Kasumi-1 (cell line): Measurements from ENCODE around the gene GRIK4.
"Not testable (repeated sequence)": the region's sequence is repeated elsewhere in the genome, so short reads cannot be mapped to it uniquely, and the experiment has no call there.

Source experiments
- DNase-seq, 2 experiments: peaks; one replicate each; lab custom pipeline; 2025; lab: John Stamatoyannopoulos, UW

GRIK4 gene

DNA sequence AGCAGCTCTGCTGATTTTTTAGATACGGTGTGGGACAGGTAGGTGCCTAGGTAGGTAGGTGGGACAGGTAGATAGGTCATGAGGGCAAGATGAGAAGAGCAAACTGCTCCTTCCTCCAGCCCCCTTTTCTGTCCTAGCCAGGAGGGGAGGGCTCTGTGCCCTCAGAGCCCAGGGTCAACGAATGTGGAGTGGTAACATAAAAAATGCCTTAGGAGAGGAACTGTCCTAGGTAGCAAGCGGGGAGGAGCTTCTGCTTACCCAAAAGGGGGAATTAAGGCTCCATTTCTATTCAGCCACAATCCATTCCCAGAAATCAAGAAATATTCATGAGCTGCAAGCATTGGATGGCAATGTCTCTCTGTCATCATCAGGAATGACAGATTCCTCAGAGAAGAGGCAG lies 234.8 kb downstream of the GRIK4 start:
- DNase-seq: no peak

DNA sequence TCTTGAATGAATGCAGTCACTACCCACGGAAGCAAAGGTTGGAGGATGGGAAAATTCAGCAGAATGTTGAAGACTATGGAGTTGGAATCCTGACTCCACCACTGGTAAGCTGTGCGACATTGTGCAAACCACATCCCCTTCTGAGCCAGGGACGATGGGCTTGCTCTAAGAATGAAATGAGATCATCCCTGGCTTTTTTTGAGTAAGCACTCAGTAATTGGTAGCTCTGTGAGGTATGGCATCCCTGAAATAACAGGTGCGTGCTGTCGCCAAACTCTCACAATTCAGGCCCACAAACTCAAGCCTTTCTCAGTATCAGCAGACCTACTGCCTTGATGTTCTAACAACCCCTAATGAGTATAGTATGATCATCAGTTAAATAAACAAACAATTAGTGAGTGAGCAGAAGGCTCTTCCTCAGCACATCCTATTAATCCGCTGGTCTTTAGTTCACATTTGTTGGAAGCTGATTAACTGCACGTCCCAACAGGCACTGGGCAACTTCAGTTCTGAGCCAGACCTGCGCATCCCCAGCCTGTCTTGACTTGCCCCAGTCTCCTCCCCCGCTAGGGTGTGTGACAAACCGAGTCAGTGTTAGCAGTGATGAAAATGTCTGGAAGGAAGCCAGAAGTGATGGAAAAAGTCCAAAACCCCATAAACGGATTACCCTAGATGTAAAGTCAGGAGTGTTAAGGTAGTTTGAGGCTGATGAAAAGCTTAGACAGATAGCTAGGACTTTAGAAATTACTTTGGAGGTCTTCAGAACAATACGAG lies 235.5 kb downstream of the GRIK4 start:
- DNase-seq: no peak

DNA sequence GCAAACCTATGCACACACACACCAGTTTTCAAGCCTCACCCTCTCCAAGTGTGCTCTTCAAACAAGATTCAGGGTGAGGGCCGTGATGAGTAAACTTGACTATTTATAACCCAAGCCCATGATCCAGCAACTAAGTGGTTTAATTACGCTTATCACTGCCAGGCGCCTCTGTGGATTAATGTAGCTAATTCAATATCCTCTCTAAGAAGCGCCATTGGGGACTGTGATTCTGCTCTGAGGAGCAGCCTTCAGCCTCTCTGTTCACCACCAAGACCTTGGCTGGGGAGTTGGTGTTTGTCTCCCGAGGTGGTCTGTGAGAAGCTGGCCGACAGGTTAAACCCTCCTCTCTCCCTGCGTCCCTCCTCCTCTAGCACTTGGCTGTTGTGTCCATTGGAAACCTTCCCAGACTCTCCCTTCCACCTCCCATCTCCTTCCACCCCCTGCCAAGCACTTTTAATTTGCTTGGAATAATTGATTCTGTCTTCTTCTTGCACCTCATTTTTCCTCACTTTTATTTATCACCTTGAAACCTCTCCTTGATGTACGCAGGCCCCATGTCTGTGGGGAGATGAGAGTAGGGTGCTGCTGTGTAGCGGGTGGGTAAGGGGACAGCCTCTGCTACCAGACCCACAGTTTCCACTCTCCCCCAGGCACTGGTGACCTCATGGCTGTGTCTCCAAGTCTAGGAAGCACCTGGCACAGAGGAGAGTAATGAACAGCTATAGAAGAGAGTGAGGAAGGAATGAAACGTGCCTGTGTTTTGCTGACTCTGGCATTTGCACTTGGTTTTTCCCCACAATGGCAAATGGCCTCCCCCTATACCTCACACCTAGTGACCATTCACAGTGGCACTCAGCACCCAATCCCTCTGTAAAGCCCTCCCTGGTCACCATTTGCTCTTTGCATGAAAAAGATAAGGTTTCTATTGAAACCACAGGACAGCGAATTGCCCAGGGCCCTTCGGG lies 236.6 kb downstream of the GRIK4 start:
- DNase-seq: no peak

DNA sequence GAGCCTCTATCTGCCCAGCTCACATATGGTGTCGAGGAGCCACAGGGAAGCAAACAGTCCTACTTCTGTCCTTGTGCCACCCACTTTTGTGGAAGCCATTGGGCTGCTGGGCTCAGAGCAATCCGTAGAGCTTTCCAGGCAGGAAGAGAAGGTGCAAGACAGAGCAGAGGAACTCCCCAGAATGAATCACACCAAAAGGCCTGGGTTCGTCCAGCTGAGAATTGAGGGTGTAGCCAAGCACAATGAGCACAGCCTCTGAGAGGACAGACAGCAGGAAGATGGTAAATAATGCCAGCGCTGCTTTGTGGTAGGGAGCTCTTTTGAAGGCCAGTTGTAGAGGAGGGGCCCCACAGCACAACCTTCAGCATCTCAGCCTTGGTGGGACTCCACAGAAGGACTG lies 237.8 kb downstream of the GRIK4 start:
- DNase-seq: no peak

DNA sequence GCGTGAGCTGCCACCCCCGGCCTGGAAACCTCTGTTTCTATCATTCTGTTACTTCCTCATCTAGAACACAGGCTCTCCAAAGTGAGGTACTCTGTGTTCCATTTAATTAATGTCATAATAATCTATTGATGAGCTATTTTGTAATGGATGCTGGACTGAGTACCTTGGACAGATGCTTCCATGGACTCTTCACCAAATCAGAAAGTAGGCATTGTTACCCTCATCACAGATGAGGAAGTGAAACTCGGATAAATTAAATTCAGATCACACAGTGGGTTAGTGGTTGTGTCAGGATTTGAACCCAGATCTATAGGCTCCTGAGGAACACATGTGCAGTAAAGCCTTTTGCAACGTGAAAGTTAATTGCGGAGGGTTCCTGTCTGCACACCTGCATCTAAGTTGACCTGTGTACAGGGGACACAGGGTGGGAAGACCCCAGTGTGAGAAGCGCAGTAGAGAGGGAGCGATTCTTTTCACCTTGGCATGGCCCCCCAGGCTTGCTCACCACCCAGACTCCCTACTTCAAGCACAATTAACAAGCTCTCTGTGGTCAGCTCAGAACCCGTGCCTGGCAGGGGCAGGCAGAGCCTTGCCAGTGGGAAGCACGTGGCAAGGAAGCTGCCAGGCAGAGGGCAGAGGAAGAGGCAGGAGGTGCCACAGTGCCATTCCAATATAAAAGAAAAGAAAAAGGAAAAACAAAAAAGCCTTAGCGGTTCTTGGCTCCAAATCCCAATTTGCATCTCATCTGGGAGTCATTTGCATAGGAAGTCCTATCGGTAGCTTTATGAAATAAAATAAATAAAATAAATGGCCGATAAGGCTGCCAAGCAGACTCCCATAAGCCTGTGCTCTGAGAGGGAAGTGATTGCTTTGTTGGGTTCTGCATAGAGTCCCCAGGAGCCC lies 239.3 kb downstream of the GRIK4 start:
- no peak for DNase-seq

DNA sequence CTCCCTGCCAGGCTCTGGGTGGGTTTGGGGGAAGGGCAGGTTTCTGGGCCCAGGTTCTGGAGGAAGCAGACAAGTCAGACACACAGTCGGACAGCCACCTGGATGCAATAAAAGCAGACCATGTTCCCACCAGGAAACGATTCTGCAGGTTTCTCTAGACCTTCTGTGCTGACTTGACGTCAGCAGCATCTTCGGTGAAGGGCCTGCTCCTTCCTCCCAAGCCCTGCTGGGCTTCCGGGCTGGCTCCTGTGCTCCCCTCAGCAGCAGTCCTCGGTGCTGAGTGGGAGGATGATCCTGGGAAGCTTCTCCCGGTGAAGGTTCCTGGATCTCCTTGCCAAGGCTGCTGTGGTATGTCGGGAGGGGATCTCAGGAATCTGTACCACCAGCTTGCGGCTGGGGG lies 240.0 kb downstream of the GRIK4 start:
- DNase-seq: no peak

DNA sequence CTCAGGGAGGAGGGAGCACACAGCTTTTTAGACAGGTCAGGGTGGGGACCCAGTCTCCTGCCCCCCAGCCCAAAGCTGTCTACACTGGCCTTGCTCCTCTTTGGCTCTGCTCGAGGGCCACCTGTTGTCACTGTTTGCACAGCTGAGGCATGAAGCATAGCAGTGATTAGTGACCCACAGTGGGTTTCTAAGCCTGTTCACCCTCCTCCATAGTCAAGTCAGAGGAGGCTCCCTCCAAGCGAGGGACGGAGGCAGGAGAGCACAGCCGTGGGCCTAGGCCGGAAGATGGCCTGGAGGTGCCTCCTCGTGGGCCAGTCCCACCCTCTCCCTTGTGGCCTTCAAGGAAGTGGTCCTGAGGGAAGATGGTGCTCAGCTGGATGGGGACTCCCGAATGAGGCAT lies 241.1 kb downstream of the GRIK4 start:
- DNase-seq: no peak

DNA sequence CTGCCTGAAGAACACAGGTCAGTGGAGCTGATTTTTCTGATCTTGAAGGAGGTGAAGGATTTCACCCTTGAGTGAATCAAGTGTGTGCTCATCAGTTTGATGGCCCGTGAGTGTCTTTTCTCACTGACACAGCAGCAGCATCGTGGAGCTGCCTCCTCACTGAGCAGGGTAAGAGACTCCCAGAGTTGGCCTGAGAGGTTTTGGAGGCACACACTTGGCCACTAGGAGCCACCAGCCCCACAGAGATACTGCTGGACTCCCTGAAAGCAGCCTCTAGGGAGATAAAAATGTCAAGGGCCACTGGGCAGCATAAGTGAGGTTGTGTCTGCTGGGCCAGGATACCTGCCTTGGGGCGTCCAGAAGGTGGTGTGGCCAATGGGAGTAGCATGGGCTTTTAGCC lies 245.4 kb downstream of the GRIK4 start:
- DNase-seq: no peak

DNA sequence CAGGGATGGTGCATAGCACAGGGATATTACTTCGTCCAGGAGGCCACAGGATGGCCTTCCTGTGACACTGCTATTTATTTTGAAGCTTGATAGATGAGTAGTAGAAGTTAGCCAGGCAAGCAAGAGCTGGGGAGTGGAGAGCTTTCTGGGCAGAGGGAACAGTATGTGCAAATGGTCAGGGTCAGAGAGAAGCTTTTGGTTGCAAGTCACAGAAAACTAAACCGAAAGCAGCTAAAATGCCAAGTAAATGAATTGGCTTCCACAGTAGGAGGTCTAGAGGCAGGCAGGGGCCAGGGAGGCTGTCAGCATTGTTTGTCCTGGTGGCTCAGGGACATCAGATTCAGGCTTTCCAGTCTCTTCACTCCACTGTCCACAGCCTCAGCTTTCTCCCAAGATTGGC lies 247.5 kb downstream of the GRIK4 start:
- DNase-seq: no peak

DNA sequence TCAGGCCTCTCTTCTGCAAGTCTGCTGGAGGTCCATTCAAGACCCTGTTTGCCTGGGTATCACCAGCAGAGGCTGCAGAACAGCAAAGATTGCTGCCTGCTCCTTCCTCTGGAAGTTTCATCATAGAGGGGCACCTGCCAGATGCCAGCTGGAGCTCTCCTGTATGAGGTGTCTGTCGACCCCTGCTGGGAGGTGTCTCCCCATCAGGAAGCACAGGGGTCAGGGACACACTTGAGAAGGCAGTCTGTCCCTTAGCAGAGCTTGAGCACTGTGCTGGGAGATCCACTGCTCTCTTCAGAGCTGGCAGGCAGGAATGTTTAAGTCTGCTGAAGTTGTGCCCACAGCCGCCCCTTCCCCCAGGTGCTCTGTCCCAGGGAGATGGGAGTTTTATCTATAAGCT lies 254.2 kb downstream of the GRIK4 start:
- DNase-seq: not testable (repeated sequence)

DNA sequence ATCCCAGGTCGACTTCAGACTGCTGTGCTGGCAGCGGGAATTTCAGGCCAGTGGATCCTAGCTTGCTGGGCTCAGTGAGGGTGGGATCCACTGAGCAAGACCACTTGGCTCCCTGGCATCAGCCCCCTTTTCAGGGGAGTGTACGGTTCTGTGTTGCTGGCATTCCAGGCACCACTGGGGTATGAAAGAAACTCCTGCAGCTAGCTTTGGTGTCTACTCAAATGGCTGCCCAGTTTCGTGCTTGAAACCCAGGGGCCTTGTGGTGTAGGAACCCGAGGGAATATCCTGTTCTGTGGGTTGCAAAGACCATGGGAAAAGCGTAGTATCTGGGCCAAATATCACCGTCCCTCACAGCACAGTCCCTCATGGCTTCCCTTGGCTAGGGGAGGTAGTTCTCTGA lies 254.8 kb downstream of the GRIK4 start:
- no peak for DNase-seq

DNA sequence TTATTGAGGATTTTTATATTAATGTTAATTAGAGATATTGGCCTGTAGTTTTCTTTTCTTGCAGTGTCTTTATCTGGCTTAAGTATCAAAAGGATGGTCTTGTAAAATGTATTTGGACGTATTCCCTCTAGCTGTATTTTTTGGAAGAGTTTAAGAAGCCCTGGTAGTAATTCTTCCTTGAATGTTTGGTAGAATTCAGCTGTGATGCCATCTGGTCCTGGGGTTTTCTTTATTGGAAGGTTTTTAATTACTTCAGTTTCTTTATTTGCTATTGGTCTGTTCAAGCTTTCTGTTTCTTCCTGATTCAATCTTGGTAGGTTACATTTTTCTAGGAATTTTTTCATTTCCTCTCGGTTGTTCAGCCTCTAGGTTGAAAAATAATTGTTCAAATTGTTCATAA lies 257.4 kb downstream of the GRIK4 start:
- no peak for DNase-seq

DNA sequence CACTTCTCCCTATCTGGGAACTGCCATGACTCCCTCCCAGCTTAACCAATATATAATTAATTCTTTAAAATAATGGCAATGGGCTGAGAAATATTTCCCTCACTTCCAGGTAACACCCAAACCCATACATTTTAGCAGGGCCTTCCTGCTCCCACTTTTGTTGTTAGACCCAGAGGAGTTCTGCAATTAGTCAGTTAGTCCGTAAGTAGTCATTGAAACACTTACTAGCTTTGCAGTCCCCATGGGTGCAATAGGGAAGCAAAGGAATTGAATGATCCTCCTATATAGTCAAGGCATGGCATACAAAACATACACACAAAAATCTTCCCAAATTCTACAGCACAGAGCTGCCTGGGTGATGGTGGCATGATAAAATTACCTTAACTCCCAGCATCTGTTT lies 258.4 kb downstream of the GRIK4 start:
- DNase-seq: no peak

DNA sequence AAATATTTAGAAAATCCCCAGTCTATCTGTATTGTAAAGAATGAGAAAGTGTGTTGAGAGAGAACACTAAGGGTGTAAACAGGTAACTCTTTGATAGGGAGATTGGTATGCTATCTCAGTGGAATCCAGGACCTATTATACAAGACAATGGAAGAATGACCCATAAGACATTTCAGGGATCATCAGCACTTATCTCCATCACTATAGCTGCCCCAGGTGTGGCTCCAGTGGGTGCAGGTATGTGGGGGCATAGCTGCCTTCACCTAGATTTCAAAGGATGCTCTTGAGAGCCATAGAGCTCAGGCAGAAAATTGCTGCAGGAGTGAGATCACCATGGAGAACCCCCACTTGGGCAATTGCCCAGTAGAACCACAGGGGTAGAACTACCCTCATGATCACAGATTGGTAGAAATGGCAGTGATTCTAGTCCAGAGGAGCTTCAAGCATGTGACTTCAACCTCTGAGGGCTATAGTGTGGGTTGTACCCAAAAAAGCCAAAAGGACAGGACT lies 260.1 kb downstream of the GRIK4 start:
- no peak for DNase-seq

DNA sequence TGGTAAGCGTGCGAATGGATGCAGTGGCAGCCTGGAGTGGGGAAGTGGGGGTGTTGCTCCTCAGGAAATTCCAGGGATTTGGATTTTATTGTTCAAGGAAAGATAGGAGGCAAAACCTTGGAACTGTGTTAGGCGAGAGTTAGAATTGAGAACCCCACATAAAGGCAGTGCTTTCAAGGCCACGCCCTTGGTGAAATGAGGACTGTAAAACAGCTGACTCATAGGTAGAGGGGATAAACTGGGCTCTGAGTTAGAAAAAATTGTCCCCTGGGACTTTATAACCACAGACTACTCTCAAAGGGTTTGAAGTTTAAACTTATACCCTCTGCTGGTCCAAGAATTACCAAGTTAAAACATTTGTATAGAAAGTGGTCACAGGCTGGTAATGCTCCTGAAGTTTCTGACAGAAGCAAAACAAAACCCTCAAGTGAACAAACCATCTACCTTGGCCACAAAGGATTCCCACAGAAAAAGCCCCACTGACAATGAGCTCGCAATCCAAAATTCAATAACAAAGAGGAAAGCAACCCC lies 262.0 kb downstream of the GRIK4 start:
- DNase-seq: no peak

DNA sequence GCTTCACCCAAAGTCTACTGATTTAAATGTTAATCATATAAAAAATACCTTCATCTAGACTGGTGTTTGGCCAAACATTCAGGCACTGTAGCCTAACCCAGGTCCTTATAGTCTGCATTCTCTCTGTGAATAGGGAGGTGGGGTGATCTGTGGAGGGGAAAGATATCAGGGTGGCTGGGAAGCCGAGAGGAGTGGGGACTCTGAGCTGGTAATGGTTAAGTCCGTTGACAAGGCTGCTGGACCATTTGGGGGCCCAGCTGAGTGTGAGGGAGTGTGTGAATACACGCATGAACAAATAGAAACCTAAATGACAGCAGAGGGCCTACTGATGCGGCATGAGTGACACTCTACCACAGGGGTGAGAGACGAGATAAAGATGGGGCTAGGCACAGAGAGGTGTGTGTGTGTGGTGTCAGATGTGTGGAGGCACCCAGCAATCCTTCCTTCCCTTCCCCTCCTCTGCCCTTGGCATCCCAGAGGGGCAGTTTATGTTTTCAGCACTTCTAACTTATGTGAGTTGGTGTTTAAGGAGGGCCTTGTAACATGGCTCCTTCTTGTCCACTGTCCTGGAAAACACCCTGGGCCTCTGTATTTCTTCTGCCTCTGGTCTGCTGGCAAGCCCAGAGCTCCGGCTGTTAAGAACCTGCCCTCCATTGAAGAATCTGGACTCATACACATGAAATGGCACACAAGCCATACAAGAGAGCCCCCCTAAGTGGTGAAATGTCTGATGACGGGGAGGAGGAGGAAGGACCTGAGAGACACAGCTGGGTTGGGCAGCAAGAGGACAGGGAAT lies 263.2 kb downstream of the GRIK4 start:
- DNase-seq: no peak

DNA sequence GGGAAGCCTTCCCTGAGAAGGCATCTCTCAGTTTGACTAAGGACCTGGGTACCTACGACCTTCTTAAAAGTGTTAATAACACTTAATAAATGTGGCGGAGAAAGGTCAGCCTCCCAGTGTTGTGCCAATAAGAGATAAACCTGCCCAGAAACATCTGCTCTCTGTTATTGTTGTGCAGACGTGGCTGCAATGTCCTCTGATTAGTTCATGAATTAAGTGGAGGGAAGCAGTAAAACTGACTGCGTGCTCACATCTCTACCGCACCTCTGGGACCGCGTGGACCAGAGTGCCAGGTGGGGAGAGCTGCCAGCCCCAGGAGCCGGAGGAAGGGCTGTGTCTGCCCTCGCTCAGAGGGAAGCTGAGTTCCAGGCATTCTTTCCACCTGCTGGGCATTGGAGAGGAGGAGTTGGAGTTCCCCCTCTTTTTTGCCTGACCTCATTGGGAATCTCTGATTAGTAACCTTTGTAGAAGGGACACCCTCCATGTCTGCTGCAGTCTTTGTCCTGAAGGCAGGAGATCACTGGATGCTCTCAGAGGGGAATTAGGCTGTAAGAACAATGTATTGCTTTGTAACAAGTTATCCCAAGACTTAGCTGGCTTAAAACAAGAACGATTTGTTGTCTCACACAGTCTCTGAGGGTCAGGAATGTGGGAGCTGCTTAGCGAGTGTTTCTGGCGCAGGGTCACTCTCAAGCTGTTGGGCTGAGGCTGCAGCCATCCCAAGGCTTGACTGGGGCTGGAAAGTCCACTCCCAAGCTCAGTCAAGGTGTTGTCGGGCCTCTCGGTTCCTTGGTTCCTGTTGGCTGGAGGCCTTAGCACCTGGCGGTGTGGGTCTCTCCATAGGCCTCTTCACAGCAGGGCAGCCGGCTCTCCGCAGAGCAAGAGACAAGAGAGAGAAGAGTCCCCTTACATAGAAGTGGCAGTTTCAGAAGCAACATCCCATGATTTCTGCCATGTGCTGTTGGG lies 264.7 kb downstream of the GRIK4 start:
- no peak for DNase-seq

DNA sequence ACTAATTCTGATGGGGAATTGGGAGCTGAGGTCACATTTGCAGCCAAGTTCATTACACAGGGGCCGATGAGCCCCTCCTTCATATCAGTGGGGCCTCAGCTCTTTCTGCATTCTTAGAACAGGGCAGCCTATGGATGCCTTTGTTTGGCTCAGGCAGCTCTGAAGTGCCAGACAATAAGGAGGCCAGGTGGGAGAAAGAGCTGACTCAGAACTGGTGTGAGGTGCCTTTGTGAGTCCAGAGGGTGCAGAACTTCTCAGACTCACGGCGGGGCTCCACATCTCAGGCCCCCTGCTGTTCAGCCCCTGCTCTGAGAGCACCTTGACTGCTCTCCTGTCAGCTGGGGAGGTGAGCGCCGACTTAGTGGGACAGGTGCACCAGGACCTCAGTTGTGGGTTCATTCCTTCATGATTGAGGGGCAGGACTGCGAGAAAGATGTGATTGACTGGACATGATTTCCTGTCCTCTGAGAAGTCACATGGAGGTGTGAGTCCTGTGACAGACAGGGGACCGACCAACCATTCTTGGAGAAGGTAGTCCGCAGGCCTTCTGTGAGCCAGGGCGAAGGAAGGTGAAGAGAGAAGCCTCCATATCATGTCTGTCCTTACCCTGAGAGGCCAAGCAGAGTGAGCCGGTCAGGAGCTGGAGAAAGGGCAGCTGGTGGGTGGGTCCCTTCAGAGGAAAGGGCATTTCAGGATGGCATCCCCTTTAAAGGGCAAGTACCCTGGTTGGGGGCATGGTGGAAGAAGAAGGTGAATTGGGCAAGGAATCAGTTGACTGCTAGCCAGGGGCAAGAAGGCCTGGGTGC lies 267.3 kb downstream of the GRIK4 start:
- DNase-seq: no peak

DNA sequence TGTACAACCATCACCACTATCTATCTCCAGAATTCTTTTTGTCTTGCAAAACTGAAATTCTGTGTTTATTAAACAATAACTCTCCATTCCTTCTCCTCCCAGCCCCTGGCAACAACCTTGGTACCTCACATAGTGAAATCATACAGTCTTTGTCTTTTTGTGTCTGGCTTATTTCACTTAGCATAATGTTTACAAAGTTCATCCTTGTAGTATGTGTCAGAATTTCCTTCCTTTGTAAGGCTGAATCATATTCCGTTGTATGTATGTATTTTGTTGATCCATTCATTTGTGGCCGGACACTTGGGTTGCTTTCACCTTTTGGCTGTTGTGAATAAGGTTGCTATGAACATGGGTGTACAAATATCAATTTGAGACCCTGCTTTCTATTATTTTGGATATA lies 268.7 kb downstream of the GRIK4 start:
- no peak for DNase-seq
